AG20443 (cell line): Measurements from ENCODE around the gene PRAC1.

Experiments
- DNase-seq: peaks from one replicate; pipeline ENCODE4 v3.0.0; 2012; ENCODE audit warnings: low spot score, mixed read lengths

The PRAC1 gene

DNA sequence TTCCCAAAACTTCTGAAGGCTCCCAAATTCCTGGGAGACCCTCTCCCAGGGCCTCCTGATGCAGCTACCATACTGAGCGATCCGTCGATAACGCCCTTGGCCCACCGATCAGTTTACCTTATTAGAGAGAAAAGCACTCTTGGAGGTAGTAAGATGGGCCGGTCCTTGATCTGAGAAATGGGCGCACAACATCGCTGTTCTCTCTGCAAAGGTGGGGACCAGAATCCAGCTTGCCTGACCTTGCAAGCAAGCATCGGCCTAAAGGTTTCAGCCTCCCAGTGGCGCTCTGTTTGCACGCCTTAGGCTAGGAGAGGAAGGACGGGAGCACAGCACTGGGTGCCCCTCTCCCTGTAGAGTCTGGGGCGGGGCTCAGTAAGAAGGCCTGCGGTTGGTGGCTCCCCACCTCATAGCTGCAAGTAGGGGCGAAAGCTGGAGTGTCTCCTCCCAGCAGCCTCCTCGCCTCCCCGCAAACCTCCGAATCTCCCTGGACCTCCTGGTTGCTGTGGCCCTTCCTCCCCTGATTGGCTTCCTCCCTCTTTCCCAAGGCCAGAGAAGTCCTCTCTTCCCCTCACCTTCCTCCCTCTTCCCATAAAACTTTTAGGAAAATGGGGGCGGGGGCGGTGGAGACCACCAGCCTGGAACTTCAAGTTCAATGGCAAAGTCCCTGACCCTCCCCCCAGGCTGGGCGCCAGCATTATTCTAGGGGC lies at the start of gene PRAC1:
Gene PRAC1 (minus strand): TSS at position 318 of the 707 bp plus-strand sequence. CDS start 126 bp downstream, at position 192.
- no peak for DNase-seq

DNA sequence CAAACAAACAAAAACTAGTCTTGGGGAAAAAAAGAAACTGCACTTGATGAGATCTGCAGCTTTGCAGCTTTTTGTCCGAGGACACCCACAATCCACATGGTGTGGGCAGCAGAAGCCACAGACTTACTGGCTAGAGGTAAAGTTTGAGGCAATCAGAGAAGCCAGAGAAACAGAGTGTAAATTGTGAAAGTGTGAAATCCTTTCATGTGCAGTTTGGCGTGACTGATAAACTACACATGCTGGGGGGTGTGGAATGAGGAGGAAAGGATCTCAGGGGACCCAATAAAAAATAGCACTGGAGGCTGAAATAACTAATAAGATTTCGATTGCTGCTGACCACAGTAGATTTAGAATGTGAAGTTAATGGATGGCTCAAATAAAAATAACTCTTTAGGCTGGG lies 48.6 kb upstream of the PRAC1 start:
- no peak for DNase-seq

DNA sequence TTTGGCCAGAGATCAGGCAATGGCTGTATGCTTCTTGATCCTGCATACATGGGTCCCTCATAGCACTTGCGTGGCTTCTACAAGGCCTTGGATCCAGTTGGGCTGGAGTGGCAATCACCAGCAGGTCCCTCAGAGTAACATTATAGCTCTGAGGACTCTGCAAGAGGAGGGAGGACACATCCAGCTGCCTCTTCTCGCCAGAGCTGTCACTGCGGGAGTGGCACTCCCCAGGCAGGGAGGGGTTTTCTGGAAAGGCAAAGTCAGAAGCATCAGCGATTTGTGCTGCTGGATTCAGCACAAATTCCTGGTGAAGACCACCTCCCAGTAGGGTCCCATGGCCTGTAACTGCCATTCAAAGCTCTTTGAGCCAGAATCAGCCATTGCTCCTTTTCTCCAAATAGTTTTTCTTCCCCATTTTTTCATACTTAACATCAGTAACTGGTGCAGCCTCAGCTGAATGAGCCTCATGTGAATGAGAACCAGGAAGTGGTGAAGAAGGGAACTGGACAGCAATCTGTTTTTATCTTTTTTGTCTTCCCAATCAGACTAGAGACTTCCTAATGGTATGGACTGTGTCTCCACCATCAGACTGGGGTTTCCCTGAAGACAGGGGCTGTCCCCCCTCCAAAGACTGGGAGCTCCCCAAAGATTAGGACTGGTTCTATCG lies 46.8 kb upstream of the PRAC1 start:
- DNase-seq: no peak

DNA sequence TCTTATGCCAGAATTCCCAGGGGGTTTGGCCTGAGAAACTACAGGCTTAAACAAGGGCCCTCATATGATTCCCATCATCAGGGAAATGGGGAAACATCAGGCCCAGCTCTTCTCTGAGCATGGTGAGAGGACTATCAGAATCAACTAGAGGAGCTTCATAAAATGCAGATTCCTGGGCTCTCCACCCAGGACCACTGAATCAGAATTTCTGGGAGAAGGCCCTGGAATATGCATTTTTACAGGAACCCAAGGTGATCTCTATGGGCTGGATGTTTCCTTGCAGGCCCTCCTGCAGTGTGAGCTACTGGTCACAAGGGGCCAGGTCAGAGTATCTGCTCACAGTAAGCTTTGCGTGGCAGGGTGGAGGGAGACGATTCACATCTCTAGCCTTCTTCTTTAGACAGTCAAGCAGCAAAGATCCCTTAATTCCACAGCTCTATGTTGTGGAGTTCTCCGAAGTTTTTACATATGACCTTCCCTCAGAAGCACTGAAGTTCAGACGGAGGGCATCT lies 45.0 kb upstream of the PRAC1 start:
- DNase-seq: no peak

DNA sequence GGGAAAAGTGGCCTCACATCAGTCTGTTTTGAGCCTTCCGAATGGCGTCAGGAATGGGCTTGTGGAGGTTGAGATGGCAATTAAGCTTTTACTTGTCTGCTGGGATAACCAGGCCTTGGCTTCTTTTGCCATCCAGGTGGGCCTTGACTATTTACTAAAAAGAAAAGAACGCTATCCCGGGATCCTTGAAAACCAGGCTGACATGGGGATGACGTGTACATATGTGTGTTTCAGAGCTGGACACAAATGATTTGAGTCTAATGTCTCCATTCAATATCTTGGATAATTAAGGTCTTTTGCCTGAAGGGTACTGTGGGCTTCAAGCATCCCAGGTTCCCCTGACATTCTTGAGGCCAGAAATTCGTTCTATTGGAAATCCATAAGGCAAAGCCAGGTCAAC lies 38.8 kb upstream of the PRAC1 start:
- DNase-seq: no peak

DNA sequence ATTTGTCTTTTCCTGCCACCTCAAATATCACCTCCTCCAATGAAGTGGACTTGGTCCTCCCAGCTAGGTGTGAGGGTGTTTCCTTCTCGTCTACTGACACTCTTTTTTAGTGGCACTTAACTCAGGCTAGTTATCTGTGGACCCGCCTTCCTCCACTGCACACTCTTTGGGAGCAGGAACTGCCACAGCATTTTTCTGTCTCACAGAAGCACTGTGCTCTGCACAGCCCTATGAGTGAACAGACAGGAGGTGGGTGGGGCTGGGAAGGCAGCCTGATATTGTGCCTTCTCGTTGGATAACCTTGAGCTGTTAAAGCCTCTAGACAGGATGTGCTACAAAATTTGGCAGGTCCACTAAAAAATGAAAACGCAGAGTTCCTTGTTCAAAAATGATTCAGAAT lies 38.1 kb upstream of the PRAC1 start:
- DNase-seq: no peak

DNA sequence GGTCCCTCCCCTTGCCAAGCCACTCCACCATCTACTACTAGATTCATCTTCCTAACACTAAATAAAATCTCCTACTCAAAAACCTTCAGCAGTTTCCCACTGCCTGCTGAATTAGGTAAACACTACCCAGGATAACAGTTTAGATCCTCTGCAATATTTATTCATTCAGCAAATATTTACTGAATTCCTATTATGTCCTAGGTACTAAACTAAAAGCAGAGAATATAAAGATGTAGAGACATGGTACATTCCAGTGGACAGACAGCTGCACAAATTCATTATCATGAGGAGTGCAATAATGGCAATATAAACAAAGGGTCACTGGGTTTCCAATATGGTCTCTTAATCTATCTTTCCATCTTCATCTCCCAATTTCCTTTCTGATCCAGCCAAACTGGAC lies 37.0 kb upstream of the PRAC1 start:
- no peak for DNase-seq

DNA sequence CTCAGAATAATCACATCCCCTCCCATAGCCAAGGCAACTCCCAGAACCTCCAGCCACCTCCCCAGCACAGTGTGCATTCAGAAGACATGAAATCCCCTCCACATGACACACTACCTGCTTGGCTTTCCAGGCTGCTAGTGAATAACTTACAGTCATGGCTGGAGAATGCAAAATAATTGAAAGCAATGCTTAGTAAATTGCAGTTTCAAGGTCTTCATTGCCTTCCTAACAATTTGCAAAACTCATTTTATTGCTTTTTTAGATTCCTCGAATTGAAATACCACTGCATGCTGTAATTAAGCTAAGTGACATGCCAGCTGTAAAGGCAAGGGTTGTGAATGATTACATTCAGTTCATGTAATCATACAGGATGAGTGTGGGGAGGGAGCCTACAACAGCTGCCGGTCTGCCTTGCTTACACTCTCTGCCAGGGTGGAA lies 35.2 kb upstream of the PRAC1 start:
- peak; percentile 21 for DNase-seq

DNA sequence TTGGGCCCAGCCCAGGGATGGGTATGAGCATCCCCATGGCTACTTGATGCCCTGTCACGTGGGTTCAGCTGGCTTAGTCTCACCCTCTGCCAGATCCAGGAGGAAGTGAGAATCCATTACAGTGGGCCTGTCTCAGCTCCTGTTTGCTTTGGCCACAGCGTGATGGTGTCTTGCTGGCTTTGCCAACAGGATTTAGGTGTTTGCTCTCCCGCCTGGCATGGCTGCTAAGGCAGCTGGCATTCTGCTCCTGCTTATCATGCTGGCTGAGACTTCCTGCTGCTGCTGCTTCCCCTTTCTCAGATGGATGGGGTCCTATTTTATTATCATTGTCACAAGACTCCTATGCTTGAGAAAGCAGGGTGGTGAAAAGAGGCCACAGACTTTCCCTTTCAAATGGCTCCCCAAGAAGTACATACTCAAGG lies 34.5 kb upstream of the PRAC1 start:
- DNase-seq: no peak

DNA sequence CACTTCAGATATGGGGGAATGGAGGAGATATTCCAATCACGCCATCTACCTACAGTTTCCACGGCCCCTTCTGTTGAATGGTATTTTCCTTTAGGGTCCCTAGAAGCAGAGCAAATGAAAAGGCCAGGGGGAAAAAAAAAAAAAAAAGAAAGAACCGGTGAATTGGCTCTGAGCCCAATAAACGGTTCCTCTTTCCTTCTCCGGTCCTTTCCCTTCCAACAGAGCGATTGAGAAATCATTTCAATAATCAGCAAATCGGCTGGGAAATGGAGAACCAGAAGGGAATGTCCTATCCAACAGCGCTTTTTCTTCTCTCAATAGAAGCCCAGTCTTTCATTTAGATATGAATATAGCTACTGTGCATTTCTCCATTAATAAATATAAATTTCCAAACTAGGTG lies 33.0 kb upstream of the PRAC1 start:
- DNase-seq: no peak

DNA sequence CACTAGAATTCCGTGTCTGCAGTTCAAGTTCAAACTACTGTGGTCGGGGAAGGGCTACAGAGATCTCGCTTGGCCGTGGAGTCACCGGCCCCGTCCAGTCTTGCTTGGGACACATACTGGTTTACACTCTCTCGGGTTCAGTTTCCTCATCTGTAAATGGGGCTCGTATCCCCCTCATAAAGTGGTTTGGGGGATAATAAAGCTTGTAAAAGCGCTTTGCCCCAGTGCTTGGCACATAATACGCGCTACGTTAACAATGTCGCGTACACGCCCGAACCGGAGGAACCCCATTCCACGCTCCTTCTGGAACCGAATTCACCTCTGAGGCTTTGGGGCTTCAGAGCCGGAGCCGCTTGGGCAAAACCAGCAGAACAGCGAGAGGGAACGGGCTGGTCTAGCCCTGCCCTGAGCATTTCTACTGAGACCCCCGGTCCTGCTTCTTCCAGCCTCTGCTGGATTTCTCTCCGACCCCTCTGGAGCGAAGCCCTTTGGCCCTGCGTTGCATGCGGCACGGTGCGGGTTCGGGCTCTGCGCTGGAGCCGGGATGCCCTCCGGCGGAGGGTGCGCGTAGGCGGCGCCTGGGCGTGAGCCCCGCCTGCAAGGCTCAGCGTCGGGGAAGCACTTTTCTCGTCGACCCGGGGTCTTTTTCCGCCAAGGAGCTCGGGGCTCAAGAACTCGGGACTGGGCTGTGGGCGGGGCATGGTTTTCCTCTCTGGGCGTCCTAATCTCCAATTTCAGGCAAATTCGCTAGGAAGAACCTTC lies 32.4 kb upstream of the PRAC1 start:
- DNase-seq: peak; percentile 12

DNA sequence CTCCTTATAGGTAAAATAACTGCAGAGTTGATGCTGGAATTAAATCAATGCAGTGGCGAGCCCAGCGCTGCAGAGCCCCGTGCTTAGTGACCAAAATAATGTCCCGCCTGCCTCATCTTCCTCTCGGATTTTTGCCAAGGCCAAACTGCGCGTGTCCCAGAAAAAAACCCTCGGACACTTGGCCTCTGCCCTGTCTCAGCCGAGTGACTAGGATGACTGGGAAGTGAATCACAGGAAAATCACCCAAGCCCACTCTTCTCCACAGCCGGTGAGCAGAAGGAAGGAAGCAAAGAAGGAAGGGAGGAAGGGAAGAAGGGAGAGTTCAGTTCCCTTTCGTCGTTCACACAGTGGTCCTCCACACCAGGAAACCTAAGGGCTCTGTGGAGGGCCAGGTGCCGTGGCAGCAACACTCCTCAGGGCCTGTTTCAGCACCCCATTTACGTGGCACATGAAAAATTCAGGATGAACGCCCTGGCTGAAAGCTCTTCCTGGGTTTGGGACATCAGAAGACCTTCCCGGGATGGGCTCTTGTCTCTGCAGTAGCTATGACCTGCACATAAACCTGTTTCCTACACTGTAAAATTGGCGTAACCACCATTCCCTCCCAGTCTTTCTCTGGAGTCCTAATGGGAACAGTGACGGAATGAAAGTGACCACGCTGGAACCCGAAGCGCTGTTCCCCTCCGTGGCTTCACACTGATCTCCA lies 31.6 kb upstream of the PRAC1 start:
- DNase-seq: peak; percentile 16

DNA sequence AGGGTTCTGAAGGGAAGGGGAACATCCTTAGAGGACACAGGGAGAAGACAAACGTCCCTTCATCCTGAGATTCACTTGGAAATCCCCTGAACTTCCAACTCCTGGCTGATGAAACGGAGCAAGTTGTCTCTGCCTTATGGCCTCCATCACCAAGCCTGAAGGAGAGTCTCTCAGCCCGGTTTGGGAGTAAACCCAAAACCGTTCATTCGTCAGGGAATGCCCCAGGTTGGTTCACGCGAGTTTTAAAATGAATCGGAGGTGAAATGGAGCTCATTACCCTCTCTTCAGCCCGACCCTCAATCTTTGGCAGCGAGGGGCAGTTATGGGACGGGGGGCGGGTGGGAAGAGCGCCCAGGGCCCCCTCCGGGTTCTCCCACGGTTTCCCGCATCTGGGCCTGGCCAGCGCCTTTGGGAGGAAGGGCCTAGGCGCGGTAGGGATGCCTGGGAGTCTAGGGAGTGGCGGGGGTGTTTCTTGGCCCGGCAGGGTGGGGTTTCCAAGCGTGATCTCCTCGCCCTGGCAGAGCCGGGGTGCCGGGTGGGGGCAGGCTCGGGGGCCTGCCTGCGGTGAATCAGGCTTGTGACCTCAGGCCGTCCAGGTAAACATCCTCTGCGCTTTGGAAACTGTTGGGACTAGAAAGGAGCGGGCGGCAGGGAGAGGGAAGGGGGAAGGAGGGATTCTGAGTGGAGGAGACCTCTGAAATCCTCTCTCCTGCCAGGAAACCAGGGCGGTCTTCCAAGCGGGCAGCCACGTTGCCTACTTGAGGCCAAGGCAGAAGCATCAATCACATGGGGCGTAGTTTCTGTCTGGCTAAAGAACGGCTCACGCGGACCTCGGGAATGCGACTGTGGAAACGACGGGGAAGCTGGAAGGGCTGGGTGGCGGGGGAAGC lies 30.3 kb upstream of the PRAC1 start:
- no peak for DNase-seq

DNA sequence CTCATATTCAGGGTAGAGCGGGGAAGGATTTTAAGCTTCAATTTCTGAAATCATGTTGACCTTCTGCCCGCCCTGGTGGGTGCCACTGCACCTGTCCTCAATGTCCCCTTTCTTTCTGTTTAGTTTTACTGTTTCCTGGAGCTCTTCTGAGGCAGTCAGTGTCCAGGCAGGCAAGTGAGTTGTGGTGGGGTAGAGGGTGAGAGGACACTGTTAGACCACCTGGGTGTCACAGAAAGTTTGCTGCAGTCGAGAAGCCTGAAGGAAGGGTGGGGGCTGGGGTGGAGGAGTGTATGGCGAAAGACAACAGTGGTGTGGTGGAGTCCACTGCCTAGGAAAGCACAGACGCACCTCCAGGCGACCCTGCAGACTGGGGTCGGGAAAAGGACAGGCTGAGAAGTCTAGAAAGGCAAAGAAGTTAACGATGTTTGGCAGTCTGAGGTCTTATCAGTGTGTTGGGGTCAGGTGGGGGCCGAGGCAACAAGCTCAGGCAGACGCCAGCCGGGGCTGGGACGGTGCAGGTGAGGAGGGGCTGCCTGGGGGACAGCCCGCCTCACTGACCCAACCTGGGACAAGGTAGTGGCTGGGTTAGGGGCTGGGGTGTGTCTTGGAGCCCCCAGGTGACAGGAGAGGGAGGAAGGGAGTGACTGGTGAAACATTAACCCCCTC lies 29.5 kb upstream of the PRAC1 start:
- no peak for DNase-seq

DNA sequence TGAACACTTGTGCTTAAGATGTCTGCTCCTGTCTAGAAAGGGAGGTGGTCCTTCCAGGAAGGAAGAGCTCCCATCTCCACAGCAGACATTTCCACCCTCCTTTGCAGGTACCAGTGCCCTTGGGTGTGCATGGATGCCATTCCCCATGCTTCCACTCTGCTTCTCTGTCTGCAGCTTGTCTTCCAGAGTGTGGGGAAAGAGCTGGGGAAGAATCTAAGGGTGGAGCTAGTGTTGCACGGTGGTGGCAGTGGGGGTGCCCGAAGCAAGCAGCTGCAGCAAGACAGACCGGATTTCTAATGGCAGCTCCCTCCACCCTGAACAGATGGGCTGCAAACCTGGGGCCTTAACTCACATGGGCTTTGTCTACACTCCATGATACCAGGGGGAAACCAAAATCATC lies 28.9 kb upstream of the PRAC1 start:
- no peak for DNase-seq

DNA sequence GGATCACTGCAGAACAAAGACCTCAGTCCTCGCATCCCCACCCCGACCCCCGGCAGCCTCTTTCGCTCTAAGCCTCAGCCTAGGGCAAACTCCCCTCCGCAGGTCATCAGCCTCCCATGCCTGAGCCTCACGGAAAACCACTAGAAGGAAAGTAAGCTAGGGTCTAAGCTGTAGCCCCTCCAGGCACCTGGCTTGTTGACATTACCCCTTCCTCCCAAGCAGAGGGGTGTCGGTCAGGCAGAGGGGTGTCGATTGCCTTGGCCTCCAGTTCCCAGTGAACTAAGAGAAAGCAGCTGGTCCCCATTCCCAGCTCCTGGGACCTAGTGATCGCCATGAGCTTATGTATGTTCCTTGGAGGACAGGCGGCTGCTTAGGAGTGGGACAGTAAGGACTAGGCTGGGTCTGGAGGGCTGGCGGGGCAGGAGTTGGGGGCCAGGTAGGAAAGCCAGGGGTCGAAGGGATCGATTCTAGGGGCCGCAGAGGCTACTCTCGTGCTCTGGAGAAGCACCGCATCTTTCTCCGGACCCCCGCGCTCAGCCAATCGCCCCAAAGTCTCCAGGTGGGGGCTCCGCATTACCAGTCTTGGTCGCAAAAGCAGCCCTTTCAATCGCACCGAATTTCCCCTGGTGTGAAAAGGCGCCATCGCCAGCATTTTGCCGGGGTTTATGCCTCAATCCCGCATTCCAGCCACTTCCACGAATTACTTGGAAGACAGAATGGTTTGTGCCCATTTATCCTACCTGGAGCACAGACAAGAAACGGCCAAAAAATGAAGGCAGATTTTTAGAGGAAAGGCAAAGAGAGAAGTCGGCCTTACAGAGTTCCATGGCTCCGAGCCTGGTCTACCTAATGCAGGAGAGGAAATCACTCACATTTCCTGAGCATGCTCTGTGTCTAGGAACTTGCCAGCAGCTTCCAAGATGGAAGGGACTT lies 27.6 kb upstream of the PRAC1 start:
- DNase-seq: no peak

DNA sequence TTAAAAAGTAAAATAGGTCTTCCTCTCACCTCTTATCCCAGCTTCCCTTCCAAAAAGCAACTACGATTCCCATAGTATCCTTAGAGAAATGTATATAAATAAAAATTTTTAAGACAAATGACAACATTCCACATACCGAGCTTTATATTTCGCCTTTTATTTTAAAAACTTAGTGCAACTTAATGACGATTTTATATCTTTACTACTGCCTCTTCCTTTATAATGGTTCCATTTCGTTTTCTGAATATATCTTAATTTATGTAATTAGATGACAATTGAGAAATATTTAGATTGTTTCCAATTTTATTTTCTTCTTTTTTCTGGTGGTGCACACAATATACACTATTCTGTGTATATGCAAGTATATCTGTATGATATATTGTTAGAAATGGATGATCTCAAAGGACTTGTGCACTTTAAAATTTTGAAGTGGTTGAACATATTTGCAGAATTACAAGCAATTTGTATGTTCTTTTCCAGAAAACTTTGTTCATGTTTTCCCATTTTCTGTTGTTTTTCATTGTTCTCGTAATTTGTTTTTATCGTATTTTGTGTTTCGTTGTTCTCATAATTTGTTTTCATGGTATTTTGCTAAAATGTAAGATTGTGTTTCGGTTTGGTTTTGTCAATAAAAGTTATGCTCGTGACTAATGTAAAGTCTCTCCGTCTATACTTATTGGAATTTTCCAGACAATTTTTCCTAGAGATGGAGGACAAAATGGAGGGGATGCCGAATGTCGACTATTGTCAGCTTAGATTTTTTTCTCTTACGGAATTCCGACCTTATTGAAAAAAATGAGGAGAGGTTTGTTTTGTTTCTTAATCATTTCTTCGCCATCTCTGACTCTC lies 26.6 kb upstream of the PRAC1 start:
- no peak for DNase-seq
